HG03045 (cell line): ENCODE measurements around the gene CBR4.

Experiments
- ATAC-seq: cut with Tn5 transposase; IDR thresholded peaks from one replicate; pipeline ENCODE4 v1.9.1; 2021; ENCODE audit warnings: mild to moderate bottlenecking, moderate library complexity; ENCODE audit not compliant: unreplicated experiment

The CBR4 gene

DNA sequence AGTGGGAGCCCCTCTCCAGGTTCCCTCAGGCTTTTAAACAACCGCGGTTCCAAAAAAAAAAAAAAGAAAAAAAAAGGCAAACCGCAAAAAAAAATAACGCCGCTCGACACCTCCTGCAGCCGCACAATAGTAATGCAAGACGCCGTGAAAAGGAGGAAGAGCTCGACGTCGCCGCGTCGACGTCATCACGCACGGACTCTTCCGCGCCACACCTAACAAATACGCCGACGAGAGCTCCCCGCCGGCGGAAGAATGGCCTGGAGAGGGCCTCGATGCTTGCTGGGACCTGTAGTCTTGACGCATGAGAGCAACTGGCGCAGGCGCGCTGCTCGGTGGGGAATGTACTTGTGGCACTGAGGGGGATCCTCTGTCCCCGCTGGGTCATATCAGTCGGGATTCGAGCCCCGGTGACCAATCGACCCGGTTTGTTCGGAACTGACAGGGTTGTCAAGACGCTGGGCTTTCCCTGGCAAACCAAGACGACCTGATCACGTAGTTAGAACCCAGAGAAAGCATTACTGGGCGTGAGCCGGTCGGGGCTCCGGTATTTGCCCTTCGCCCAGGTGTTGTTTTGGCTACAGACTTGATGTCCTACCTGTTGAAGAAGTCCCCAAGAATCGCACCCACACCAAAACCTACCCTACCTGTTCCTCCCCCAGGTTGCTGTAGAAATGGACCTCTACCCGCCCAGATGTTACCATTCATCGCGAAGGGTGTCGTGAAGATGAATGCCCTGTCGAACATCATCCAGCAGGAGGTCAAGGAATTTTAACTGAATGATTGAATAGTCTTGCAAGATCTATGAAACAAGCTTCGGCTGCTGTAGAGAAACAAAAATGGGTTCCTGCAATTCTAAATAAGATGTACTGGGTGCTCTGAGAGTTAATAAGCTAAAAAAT is at the start of gene CBR4:
Gene CBR4, minus strand, starts transcription at position 131 of the 899 bp plus-strand sequence. CDS start 166 bp downstream, outside the sequence.
- peak; percentile 99 for ATAC-seq

DNA sequence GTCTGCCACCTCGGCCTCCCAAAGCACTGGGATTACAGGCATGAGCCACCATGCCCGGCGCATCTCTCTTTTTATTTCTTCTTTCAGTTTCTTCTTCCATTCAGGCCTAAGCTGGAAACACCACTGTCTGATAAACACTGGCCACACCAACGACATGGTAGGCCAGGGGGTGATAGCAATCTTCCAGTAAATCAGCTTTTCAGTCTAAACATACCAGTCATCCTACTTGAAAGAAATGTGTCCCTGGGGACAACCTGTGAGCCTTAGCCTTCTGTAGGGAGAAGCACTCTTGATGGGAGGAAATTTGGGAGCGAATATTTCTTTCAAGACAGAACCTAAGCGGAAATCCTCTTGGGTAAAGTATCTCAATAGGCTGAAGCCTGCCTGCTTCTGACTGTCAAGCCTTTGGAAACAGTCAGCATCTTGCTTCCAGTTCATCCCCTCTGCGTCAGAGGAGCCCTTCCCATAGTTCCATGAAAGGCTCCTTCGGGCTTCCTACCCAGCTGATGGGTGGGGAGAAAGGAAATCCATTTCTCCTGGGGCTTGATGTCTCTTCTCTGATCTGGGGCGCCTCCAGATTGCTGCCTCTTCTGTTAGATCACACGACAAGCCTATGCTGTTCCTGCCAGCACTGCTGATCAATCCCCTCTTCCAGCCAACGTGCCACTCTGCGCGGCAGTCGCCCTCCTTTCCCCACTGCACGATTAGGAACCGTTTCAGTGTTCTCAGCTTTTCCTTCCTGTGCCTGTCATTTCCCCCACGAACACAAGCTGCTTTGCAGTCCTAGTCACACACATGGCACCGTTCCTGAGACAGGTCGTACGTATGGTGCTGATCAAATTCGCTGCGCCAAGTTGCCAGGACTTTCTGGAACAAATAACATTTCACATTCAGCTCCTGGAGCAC is 49.5 kb upstream of the CBR4 start:
- no peak for ATAC-seq

DNA sequence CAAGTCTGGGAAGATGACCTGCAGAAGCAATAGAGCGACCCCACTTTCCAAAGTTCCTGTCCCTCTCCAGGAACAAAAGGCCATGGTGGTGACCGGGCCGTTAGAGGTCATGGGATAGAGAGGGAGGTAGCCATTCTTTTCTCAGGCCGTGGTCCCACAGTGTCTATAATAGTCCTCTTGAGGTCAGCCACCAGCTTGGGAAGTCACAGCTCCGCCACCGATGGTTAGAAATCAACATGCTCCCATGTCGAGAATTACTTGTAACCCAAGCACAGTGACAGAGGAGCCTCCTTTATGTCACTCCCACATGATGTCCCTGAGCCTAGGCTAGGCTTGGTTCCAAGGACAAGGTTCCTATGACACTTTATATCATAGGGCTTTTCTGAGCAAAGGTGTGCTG is 48.3 kb upstream of the CBR4 start:
- ATAC-seq, result no peak

DNA sequence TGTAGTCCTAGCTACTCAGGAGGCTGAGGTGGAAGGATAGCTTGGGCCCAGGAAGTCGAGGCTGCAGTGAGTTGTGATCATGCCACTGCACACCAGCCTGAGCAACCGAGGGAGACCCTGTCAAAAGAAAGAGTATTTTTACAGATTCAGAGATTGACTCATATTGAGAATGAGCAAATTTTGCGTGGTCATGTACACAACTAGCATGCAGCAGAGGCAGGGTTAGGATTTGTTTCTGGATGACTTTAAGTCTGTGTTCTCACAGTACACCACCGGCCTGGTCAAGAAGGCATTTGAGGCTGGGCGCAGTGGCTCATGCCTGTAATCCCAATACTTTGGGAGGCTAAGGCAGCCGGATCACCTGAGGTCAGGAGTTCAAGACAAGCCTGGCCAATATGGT is 44.8 kb upstream of the CBR4 start:
- ATAC-seq, result peak; percentile 70

DNA sequence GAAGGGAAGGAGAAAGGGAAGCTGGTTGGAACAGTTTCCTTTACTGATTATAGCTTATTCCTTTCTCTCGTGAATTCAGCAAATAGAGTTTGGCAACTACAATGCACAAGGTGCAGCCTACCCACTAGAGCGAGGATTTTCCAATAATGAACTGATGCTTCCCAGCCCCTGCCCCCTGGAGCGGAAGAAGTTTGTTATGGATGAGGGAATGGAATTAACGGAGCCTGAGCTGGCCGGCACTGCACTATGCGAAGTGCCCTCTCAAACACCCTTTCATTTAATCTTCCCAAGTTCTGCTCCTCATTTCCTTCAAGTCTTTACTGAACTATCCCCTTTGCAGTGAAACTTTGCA is 42.5 kb upstream of the CBR4 start:
- no peak for ATAC-seq

DNA sequence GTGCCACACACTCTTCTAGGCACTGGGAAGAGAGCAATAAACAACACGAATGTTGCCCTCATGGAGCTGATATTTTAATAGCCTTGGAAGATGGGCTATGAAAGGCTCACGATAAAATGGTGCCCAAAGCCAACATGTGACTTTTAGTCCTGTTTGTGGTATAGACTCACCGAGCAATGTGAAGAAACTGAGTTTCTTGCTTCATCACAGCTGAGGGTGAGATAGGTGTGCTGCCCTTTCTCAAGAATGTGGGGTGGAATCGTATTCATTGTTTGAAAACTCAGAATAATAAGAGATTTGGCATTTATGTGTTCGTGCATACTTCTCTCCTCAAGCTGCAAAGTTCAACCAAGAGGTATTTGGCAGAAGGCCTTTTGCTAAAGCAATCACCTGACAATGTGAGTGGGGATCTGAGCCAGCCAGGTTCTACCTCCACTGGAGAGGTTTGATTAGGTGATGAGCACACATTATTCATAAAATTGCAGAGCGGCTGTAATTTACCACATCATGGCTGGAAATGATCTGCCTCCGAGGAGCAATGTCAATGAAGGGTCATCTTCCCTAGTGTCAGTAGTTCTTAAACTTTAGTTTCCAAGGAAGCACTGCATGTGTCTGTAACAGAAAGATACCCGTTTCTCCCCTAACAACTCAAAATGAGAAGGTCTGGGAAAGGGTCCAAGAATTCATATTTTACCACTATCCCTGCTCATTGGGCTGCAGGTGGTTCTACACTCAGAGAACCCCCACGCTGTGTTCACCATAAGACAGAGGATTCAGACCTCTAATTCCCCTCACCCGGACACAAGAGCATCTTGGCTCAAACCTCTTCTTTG is 41.9 kb upstream of the CBR4 start:
- ATAC-seq, result no peak

DNA sequence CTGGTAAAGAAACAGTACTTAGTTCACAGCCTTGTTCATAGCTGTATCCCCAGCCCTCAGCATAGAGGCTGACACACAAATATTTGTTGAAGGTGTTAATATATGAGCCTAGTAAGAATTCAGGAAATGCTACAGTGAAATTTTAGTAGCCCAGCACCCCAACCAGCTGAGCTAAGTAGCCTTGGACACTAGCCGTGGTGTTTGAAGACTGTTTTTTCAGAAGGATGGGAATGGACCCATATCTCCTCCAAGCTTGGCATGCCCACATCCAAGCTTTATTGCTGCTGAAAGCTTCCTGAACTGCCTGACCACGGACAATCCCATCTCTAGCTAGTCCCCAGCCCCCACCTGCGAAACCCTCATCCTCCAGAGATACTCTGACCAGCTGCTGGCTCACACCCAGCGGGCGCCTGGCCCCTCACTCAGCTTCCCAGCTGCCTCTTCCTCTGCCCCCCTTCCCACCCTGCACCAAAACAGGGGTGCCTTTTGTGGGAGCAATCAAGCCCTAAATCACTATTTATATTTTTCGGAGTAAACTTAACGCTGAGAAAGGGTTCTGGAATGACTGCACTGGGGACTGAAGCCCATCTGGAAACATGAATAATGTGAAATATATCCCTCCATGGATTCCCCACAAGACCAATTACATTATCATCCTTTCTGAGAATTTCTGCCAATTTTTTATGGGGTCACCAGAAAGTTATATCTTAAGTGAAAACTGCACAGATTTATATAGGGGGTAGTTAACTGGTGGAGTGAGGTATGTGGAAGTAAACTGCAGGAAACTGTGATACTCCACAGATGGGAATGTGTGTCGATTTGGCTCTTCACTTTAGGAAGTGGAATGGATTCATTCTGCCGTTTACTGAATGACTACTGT is 41.1 kb upstream of the CBR4 start:
- ATAC-seq, result no peak

DNA sequence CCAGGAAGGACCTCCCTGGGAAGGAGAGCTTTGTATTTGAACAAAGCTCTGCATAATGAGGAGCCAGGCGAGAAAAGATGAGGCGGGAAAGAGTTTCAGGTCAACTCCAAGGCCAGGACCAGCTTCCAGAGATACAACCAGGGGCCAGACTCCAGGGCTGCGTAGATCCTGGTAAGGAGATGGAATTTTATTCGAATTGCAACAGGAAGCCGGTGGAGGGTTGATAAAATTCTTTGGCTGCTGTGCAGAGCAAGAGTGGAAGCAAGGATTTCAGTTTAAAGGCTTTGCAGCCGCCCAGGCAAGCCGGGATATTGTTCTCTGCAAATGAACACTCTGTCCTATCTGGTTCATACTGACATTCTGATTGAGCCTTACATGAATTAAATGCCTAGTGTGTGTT is 40.2 kb upstream of the CBR4 start:
- ATAC-seq, result no peak

DNA sequence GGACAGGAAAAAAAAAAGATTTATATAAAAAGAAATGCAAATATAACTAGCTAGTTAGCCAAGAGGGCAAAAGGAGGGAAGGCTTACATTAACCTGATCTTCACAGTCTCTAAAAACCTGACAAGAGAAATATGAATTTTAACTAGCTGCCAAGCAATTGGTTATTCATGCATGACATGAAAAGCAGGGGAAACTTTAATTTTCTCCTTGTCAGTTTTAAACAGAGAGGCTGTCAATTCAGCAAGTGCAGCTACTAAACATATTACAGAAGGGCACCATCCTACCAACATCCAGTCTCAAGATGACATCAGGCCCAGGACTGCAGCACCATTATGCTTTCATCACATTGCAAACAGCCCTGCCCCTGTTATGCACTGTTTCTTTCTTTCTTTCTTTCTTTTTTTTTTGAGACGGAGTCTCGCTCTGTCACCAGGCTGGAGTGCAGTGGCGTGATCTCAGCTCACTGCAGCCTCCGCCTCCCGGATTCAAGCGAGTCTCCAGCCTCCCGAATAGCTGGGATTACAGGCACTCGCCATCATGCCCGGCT is 38.9 kb upstream of the CBR4 start:
- no peak for ATAC-seq

DNA sequence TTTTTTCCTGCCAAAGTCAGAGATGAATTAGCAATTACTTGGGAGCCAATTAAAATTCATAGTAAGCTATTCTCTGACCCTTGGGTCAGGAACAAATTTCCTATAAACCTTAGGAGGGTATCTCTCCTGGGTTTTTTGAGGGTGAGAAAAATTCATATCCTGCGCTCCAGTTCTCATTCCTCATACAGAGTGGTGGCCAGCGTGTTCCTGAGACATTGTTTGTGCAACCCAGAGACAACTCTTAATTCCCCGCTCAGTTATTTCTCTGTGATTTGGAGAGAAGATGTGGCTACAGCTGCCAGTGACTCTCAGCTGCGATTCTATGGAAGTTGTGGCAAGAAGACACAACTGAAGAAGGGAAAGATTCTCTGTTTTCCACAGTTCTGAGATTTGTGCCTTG is 37.9 kb upstream of the CBR4 start:
- ATAC-seq, result no peak

DNA sequence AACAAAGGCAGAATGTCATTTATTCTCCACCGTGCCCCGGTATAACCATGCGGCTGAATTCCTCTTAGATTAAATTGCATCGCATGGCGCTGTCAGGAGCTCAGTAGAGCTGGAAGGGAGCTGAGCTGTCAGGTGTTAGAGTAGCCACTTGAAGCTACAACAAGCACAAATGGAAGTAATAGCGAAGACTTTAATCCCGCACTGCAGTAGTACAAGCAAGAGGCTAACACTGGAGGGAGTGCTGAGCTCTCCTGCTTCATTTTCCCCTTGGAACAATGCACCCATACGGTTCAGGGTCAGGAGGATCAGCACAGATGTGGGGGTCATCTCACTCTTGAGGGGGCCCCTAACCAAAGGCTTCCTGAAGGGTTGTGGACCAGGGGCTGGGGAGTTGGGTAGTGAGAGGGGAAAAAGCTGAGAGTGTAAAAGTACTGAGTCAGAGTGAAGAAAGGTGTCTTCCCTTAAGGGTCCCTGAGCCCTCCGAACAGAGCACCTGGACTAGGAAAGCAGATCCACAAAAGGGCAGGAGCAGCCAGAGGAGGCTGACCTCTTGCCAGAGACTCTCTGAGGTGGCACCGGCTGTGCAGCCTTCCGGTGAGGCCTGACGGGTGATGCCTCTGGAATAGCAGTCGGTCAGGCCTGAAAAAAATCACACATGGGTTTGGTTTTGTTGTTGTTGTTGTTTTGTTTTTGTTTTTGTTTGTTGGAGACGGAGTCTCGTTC is 36.0 kb upstream of the CBR4 start:
- ATAC-seq, result no peak

DNA sequence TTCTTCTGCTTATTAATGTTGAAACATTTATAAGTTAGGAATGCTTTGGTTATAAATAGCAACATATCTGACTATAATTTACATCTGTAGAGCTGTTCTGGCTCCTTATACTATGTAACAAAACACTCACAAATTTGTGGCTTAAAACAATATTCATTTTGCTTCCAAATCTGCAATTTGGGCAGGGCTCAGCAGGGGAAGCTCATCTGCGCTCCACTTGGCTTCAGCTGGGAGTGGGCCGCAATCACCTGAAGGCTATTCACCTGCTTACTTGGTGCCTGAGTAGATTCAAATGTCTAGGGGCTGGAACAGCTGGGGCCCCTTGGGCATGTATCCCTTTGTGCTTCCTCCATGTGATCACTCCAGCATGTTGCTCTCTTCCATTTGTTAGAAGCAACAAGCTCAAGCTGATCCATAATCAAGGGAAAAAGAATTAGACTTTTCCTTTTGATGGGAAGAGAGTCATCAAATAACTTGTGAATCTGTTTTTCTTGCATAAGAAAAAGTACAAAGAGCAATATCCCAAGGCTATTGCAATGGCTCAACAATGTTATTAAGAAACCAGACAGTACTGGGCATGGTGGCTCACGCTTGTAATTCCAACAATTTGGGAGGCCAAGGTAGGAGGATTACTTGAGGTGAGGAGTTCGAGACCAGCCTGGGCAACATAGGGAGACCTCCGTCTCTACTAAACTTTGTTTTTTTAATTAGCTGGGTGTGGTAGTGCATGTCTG is 34.8 kb upstream of the CBR4 start:
- no peak for ATAC-seq

DNA sequence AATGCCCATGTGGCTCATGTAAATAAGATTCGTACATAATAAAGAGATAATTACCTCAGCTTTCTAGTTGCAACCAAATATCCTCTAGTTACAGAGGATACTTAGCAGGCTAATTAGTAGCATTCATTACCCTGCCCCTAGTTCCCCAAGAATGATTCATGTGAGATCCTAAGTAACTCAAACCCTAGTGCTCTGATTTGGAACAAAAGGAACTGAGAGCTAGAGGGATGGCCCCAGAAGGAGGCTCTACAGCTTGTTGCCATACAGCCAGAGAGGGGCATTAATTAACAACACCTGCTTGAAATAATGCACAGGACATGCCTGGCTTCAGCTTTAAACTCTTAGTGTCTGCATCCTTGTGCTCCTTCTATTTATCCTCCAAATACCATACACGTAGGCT is 32.6 kb upstream of the CBR4 start:
- no peak for ATAC-seq

DNA sequence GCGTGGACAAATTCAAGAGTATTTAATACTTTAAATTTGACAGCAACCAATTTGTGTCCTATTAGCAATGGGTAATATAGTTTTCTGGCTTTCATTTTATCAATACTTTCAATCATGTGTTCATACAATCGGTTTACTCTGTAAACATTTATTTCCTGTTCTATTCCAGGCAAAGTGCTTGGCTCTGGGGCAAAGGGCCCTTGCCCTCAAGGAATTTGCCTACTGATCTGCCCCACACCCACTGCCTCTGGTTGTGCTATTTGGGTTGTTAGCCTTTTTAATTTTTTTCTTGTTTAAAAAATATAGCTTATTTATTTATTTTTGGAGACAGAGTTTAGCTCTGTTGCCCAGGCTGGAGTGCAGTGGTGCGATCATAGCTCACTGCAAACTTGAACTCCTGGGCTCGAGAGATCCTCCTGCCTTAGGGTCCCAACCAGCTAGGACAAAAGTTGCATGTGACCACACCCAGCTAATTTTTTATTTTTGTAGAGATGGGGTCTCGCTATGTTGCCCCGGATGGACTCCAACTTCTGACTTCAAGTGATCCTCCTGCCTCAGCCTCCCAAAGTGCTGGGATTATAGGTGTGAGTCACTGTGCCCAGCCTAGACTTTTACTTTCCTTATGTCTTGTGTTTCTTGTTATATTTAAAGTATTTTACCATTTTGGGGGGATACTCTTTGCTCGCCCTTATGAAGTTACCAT is 30.7 kb upstream of the CBR4 start:
- no peak for ATAC-seq

DNA sequence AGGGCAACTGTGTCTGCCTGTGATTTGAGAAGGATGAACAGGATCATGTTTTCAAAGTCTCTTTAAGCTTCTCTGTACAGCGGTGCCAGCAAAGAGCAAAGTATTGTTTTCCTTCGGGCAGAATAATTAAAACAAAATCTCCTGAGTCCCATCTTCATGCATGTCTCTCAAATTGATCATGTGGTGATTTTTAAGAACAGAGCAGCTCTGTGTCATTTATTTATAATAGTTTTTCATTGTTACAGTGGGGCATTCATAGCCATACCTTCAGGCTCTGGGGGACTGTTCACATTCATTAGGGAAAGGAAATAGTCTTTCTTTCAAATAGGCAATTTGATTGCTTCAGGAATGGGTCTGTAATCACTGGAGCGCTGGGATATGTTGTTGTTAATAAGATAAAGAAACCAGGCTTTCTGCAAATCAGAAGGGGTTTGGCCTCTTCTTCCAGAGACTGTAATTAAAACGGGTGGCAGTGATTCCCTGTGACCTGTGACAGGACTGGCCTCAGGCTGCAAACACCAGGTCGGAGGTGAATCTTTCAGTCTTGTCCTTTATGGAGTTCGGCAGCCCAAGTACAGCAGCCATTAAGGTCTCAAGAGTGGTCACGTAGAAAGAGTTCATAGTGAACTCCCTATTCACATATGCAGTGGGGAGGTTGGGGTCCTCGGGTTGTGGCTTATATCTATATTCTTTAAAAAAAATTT is 29.3 kb upstream of the CBR4 start:
- ATAC-seq, result no peak

DNA sequence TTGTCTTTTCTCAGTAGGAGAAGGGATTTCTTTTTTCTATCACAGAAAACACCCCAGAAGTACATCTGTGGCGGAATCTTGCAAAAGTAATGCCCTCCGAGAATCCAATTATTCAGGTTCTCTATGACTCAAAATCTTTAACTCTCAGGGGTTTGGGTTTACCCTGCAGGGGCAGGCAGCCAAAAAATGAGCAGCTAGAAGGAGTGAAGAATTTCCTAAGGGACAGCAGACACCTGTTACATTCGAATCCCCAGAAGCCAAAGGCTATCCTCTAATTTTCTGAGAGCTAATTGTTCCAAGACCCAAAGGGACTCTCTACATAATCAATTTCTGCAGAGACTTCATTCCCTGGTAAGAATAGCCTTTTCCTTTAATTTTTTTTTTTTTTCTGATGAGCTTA is 27.5 kb upstream of the CBR4 start:
- no peak for ATAC-seq
